Measurements from ENCODE around the gene PDE1A.

The PDE1A gene

DNA sequence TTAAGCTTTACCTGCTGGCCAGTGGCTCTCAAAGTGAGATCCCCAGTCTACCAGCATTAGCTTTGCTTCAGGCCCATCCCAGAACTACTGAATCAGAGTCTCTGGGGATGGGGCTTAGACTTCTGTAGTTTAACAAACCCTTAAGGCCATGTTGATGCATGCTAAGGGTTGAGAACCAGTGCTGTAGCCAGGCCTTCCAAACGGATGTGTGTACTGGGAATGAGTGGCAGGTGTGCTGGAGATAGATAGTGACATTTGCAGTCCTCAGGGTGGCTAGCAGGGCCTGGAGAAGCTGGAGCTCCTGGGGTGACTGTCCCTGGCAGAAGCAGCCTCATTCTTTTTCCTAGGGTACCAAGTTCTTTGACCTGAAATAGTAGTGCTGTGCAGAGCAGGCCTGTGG lies 292.6 kb downstream of the PDE1A start:
- Histone ChIP-seq H3K4me1 (ENCODE audit: control insufficient read depth in 2 of 2, insufficient read depth in 2 of 2, low read length in 2 of 2) (no peaks in the 10 kb centered on the region), H3K36me3 (ENCODE audit: control insufficient read depth in 2 of 2, insufficient read depth in 2 of 2, low read length in 2 of 2) (no peaks in the 10 kb centered on the region), H3K27me3 (ENCODE audit: control insufficient read depth in 2 of 2, insufficient read depth in 2 of 2, low read length in 2 of 2) (no peaks in the 10 kb centered on the region), H3K4me3 (ENCODE audit: low read length in 2 of 2) (no peak overlapping the region), H3K9me3 (ENCODE audit: control insufficient read depth in 2 of 2, low read length in 2 of 2) (no peaks in the 10 kb centered on the region), H3K27ac (ENCODE audit: low read depth in 2 of 2, low read length in 2 of 2) (no peak overlapping the region), H3K9ac (ENCODE audit: low read depth in 1 of 2, low read length in 2 of 2) (no peak overlapping the region)

DNA sequence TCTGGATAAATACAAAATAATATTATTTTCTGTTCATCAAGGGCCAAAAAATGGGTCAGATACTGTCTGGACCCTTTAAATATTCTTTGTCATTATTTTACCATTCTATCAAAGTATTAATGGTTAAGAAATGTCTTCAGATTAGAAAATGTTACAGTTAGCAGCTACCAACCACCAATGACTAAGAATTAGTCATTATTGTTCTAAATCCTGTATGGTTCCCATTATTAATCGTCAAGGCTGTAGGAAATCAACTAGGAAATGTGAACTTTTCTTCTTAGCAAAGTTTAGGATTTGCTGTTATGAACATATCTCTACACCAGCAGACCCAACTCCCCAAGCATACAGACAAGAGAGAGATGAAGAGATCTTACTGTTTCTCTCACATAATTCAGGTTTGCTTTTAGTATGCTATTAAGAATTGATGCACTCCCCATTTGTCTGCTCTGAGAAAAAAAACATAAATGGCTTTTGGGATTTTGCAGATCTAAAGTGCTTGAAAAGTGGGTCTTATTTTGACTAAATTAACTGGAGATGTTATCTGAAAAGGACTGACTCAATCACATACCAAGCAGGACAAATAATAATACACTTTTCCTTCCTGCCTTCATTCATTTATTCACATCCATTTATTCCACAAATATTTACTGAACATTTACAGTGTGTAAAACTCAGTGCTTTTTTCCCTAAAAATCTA lies 293.5 kb downstream of the PDE1A start:
- H3K4me1 ChIP-seq (ENCODE audit: control insufficient read depth in 2 of 2, insufficient read depth in 2 of 2, low read length in 2 of 2), result no peaks in the 10 kb centered on the region
- H3K27me3 ChIP-seq (ENCODE audit: control insufficient read depth in 2 of 2, insufficient read depth in 2 of 2, low read length in 2 of 2), result no peaks in the 10 kb centered on the region
- no peaks in the 10 kb centered on the region for H3K9me3 ChIP-seq (ENCODE audit: control insufficient read depth in 2 of 2, low read length in 2 of 2)
- no peaks in the 10 kb centered on the region for H3K36me3 ChIP-seq (ENCODE audit: control insufficient read depth in 2 of 2, insufficient read depth in 2 of 2, low read length in 2 of 2)
- no peak overlapping the region for H3K9ac ChIP-seq (ENCODE audit: low read depth in 1 of 2, low read length in 2 of 2)
- no peak overlapping the region for H3K27ac ChIP-seq (ENCODE audit: low read depth in 2 of 2, low read length in 2 of 2)
- H3K4me3 ChIP-seq (ENCODE audit: low read length in 2 of 2), result no peak overlapping the region

DNA sequence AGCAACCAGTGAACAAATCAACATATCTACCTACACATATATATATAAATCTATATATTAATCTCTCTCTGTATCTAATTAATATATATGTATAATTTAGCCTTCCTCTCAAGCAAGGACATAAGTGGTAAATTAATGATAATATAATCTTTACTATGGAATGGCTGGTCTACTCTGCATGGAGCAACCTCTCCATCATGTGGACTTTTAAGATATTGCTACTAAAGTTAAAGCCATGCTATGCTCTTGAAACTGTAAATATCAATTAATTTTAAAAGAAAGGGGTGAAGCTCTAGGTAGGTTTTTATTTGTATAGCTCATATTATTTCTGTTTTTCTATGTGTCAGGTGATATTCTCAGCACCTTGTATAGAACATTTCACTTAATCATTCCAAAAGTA lies 294.2 kb downstream of the PDE1A start:
- Histone ChIP-seq H3K9ac (ENCODE audit: low read depth in 1 of 2, low read length in 2 of 2) (no peak overlapping the region), H3K27ac (ENCODE audit: low read depth in 2 of 2, low read length in 2 of 2) (no peak overlapping the region), H3K4me1 (ENCODE audit: control insufficient read depth in 2 of 2, insufficient read depth in 2 of 2, low read length in 2 of 2) (no peaks in the 10 kb centered on the region), H3K36me3 (ENCODE audit: control insufficient read depth in 2 of 2, insufficient read depth in 2 of 2, low read length in 2 of 2) (no peaks in the 10 kb centered on the region), H3K27me3 (ENCODE audit: control insufficient read depth in 2 of 2, insufficient read depth in 2 of 2, low read length in 2 of 2) (no peaks in the 10 kb centered on the region), H3K4me3 (ENCODE audit: low read length in 2 of 2) (no peak overlapping the region), H3K9me3 (ENCODE audit: control insufficient read depth in 2 of 2, low read length in 2 of 2) (no peaks in the 10 kb centered on the region)

DNA sequence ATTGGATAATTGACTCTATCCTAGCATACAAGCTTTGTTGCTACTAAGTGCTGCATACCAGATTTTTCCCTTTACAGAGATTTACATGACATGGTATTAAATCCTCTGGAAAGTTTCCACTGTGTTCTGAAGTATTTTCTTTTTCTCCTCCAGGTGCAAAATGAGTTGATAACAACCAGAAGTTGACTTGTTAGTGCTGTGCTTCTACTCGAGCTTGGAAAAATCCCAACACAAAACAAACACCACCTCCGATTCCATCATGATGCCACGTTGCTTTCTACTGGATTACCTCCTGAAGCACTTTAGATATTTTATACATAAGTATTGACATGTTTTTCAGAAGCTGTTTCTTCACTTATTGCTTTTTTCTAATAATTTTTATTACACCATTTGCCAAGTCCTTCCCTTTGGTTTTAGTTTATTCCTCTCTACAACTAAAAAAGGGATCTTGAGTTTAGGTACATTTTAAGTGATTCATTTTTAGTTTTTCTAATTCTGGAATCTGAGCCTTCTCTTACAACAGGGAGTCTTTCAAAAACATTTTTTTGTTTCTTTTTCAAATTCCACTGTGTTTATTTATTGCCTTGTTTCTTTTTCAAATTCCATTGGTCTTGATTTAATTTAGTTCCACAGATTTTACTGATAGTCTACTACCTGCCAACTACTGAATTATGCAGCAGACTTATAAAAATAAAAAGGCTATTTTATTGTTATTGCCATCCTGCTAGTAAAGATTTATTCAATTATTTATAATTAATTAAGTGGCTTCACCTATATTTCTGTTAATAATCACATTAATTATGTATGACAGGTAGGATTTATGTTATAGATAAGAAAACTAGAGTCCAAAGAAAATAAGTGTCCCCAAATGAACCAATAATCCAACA lies 297.8 kb downstream of the PDE1A start:
- no peaks in the 10 kb centered on the region for H3K27me3 ChIP-seq (ENCODE audit: control insufficient read depth in 2 of 2, insufficient read depth in 2 of 2, low read length in 2 of 2)
- H3K4me1 ChIP-seq (ENCODE audit: control insufficient read depth in 2 of 2, insufficient read depth in 2 of 2, low read length in 2 of 2), result no peaks in the 10 kb centered on the region
- H3K9ac ChIP-seq (ENCODE audit: low read depth in 1 of 2, low read length in 2 of 2), result no peak overlapping the region
- H3K9me3 ChIP-seq (ENCODE audit: control insufficient read depth in 2 of 2, low read length in 2 of 2), result no peaks in the 10 kb centered on the region
- H3K27ac ChIP-seq (ENCODE audit: low read depth in 2 of 2, low read length in 2 of 2), result no peak overlapping the region
- H3K36me3 ChIP-seq (ENCODE audit: control insufficient read depth in 2 of 2, insufficient read depth in 2 of 2, low read length in 2 of 2), result no peaks in the 10 kb centered on the region
- H3K4me3 ChIP-seq (ENCODE audit: low read length in 2 of 2), result no peak overlapping the region

DNA sequence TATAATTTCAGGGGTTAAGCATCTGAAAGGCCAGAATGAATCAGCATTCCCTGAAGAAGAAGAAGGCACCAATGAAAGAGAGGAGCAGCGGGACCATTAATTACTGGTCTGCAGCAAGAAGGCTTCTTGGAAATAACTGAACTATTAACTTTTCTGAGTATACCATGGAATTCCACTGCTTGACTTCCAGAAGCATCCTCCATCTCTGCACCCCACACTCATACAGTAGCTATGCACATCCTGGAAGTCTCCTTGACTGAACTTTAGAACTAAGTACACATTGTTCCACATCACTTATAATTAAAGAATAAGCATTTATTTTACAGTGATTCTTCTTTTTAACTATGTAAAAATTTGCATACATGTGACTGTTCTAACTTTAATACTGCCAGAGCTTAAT lies 309.6 kb downstream of the PDE1A start:
- Histone ChIP-seq H3K36me3 (ENCODE audit: control insufficient read depth in 2 of 2, insufficient read depth in 2 of 2, low read length in 2 of 2) (no peaks in the 10 kb centered on the region), H3K9me3 (ENCODE audit: control insufficient read depth in 2 of 2, low read length in 2 of 2) (no peaks in the 10 kb centered on the region), H3K4me1 (ENCODE audit: control insufficient read depth in 2 of 2, insufficient read depth in 2 of 2, low read length in 2 of 2) (no peaks in the 10 kb centered on the region), H3K27me3 (ENCODE audit: control insufficient read depth in 2 of 2, insufficient read depth in 2 of 2, low read length in 2 of 2) (no peaks in the 10 kb centered on the region), H3K9ac (ENCODE audit: low read depth in 1 of 2, low read length in 2 of 2) (no peak overlapping the region), H3K27ac (ENCODE audit: low read depth in 2 of 2, low read length in 2 of 2) (no peak overlapping the region), H3K4me3 (ENCODE audit: low read length in 2 of 2) (no peak overlapping the region)

DNA sequence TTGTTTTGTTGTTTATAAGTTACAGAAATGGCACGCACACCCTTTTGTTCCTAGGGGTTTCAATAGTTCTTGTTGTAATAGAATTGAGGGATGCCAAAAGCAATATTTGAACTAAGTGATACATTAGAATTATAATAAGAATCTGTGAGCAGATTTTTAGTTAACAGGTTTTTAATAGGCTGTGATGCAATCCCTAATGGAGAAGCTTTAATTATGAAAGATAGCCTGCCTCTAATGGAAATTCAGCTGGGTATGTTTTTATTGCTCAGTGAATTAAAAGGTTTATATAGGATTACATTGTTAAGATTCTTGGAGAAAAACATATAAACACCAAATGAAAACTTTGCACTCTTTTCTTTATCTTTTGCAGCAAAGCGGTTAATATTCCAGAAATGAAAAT lies 310.1 kb downstream of the PDE1A start:
- no peaks in the 10 kb centered on the region for H3K9me3 ChIP-seq (ENCODE audit: control insufficient read depth in 2 of 2, low read length in 2 of 2)
- no peak overlapping the region for H3K9ac ChIP-seq (ENCODE audit: low read depth in 1 of 2, low read length in 2 of 2)
- no peak overlapping the region for H3K27ac ChIP-seq (ENCODE audit: low read depth in 2 of 2, low read length in 2 of 2)
- no peak overlapping the region for H3K4me3 ChIP-seq (ENCODE audit: low read length in 2 of 2)
- H3K36me3 ChIP-seq (ENCODE audit: control insufficient read depth in 2 of 2, insufficient read depth in 2 of 2, low read length in 2 of 2), result no peaks in the 10 kb centered on the region
- H3K4me1 ChIP-seq (ENCODE audit: control insufficient read depth in 2 of 2, insufficient read depth in 2 of 2, low read length in 2 of 2), result no peaks in the 10 kb centered on the region
- no peaks in the 10 kb centered on the region for H3K27me3 ChIP-seq (ENCODE audit: control insufficient read depth in 2 of 2, insufficient read depth in 2 of 2, low read length in 2 of 2)

DNA sequence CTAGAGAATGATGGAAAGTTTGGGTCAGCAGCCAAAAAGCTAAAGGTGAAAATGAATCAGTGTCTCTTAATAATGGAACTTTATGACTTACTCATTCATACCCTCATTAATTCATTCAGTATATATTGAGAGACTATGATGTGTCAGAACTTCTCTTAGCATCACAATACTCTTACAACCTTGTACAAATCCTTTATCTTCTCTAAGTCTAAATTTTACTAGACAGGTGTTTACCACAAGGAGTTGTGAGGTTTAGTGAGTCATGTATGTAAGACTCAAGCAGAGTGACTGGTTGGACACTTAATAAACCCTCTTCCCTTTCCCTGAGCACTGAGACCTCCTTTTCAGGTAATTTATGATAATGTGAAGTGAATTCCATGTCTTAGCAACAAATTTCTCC lies 311.6 kb downstream of the PDE1A start:
- Histone ChIP-seq H3K36me3 (ENCODE audit: control insufficient read depth in 2 of 2, insufficient read depth in 2 of 2, low read length in 2 of 2) (no peaks in the 10 kb centered on the region), H3K9me3 (ENCODE audit: control insufficient read depth in 2 of 2, low read length in 2 of 2) (no peaks in the 10 kb centered on the region), H3K4me3 (ENCODE audit: low read length in 2 of 2) (no peak overlapping the region), H3K27me3 (ENCODE audit: control insufficient read depth in 2 of 2, insufficient read depth in 2 of 2, low read length in 2 of 2) (no peaks in the 10 kb centered on the region), H3K27ac (ENCODE audit: low read depth in 2 of 2, low read length in 2 of 2) (no peak overlapping the region), H3K4me1 (ENCODE audit: control insufficient read depth in 2 of 2, insufficient read depth in 2 of 2, low read length in 2 of 2) (no peaks in the 10 kb centered on the region), H3K9ac (ENCODE audit: low read depth in 1 of 2, low read length in 2 of 2) (no peak overlapping the region)

DNA sequence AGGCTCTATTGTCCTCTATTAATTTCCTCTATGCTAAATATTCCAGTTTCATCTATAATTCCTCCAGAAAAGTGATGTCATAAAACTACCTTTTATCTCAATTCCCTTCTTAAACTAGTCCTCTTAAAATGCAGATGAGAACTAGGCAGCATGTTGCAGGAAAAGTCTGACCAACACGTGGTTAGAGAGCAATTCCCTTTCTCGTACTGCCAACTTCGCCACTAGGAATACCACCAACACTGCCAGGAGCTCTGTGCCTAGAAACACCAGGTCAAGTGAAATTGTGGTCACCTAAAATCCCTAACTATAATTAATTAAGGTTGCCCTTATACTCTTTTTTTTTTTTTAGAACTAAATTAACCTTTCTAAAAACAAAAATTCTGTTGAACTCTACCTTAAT lies 313.5 kb downstream of the PDE1A start:
- Histone ChIP-seq H3K4me3 (ENCODE audit: low read length in 2 of 2) (no peak overlapping the region), H3K27ac (ENCODE audit: low read depth in 2 of 2, low read length in 2 of 2) (no peak overlapping the region), H3K4me1 (ENCODE audit: control insufficient read depth in 2 of 2, insufficient read depth in 2 of 2, low read length in 2 of 2) (no peaks in the 10 kb centered on the region), H3K36me3 (ENCODE audit: control insufficient read depth in 2 of 2, insufficient read depth in 2 of 2, low read length in 2 of 2) (no peaks in the 10 kb centered on the region), H3K9ac (ENCODE audit: low read depth in 1 of 2, low read length in 2 of 2) (no peak overlapping the region), H3K27me3 (ENCODE audit: control insufficient read depth in 2 of 2, insufficient read depth in 2 of 2, low read length in 2 of 2) (no peaks in the 10 kb centered on the region), H3K9me3 (ENCODE audit: control insufficient read depth in 2 of 2, low read length in 2 of 2) (no peaks in the 10 kb centered on the region)

DNA sequence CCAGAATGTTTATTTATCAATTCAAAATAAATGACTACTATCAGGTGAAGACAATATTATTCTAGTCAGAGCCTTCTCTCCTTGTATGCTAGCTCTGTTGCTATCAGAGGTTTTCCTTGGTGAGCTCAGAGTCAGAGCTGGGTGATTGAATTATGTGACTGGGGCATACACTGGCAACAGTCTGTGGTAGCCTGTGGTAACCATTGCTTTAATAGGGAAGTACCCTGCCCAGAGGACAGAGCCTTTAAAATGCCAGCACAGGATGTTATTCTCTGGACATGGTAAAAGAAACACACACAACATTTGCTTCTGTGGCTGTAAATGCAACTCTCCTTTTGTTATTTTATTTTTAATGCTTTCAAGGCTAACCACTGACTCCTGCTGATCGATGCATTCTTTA lies 316.5 kb downstream of the PDE1A start:
- Histone ChIP-seq H3K27me3 (ENCODE audit: control insufficient read depth in 2 of 2, insufficient read depth in 2 of 2, low read length in 2 of 2) (no peaks in the 10 kb centered on the region), H3K9ac (ENCODE audit: low read depth in 1 of 2, low read length in 2 of 2) (no peak overlapping the region), H3K27ac (ENCODE audit: low read depth in 2 of 2, low read length in 2 of 2) (no peak overlapping the region), H3K36me3 (ENCODE audit: control insufficient read depth in 2 of 2, insufficient read depth in 2 of 2, low read length in 2 of 2) (no peaks in the 10 kb centered on the region), H3K4me3 (ENCODE audit: low read length in 2 of 2) (no peak overlapping the region), H3K4me1 (ENCODE audit: control insufficient read depth in 2 of 2, insufficient read depth in 2 of 2, low read length in 2 of 2) (no peaks in the 10 kb centered on the region), H3K9me3 (ENCODE audit: control insufficient read depth in 2 of 2, low read length in 2 of 2) (no peaks in the 10 kb centered on the region)

DNA sequence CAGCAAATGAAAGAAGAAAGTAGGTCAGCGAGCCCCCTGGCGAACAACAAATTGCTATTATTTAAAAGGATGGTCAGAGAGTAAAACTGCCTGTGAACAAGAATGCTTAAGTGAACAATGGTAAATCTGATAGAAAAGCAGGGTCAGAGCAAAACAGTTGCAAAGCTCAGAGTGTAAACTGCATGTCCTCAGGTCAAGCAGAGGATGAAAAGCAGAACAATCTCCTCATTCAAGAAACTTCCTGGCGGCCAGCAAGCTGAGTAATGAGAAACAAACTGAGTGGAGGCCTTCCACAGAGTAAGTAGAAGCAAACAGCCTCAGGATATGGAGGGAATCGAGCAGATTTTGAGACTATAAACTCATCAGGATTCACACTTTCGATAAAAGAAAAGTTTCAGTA lies 323.3 kb downstream of the PDE1A start:
- Histone ChIP-seq H3K36me3 (ENCODE audit: control insufficient read depth in 2 of 2, insufficient read depth in 2 of 2, low read length in 2 of 2) (no peaks in the 10 kb centered on the region), H3K9me3 (ENCODE audit: control insufficient read depth in 2 of 2, low read length in 2 of 2) (no peaks in the 10 kb centered on the region), H3K9ac (ENCODE audit: low read depth in 1 of 2, low read length in 2 of 2) (no peak overlapping the region), H3K27ac (ENCODE audit: low read depth in 2 of 2, low read length in 2 of 2) (no peak overlapping the region), H3K4me1 (ENCODE audit: control insufficient read depth in 2 of 2, insufficient read depth in 2 of 2, low read length in 2 of 2) (peaks cover 0 to 5% of the 10 kb centered on the region in 2 donors), H3K4me3 (ENCODE audit: low read length in 2 of 2) (no peak overlapping the region), H3K27me3 (ENCODE audit: control insufficient read depth in 2 of 2, insufficient read depth in 2 of 2, low read length in 2 of 2) (no peaks in the 10 kb centered on the region)
